HG03571 (cell line): Measurements from ENCODE around the gene TAF11L14.
"Not testable (repeated sequence)": the region's sequence is repeated elsewhere in the genome, so short reads cannot be mapped to it uniquely, and the experiment has no call there.

Experiments used
- ATAC-seq: cut with Tn5 transposase; IDR thresholded peaks from one replicate; pipeline ENCODE4 v1.9.1; 2021; ENCODE audit not compliant: unreplicated experiment

TAF11L14 gene

DNA sequence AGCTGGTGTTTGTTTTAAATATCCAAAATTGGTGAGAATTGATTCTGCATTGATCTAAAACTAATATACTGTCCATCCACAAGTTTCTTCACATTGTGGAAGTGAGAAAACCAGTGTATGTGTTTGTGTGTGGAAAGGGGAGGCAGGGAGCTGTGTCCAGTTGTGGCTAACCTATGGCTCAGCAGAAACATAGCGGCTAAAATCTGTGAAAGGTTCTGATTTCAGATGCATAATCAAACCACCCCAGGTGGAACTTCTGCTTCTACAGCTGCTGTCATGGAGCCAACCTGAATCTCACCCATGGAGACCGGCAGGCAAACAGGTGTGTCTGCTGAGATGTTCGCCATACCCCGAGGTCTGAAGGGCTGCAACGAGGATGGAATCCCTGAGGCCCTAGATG, at the start of gene TAF11L14:
Gene TAF11L14, plus strand, starts transcription at position 301 of the 400 bp plus-strand sequence.
- ATAC-seq = no peak

- ATAC-seq = not testable (repeated sequence)
Measured at GRCh38 chr5:17585658-17586057, 48.6 kb upstream of the TAF11L14 start, which contains the start of gene TAF11L7. TAF11L7 (minus strand) TSS chr5:17585758.

GRCh38 chr5:17590860-17591259, 43.4 kb upstream of the TAF11L14 start, which contains the start of gene TAF11L8:
TAF11L8 (minus strand) TSS chr5:17590960.
- ATAC-seq = not testable (repeated sequence)

DNA sequence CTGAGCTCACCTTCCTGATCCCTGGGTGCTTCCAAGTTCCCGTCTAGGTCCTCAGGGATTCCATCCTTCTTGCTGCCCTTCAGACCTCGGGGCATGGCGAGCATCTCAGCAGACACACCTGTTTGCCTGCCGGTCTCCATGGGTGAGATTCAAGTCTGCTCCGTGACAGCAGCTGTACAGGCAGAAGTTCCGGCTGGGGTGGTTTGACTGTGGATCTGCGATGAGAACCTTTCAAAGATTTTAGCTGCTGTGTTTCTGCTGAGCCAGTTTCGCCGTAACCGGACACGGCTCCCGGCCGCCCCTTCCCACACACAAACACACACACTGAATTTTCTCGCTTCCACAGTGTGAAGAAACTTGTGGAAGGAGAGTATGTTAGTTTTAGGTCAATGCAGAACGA, 40.0 kb upstream of the TAF11L14 start, which contains the start of gene TAF11L9:
Gene TAF11L9, minus strand, starts transcription at position 140 of the 400 bp plus-strand sequence.
- not testable (repeated sequence) for ATAC-seq

GRCh38 chr5:17597728-17598127, 36.5 kb upstream of the TAF11L14 start, which contains the start of gene TAF11L10:
TAF11L10 (minus strand) TSS chr5:17597828.
- ATAC-seq = not testable (repeated sequence)

GRCh38 chr5:17603880-17604279, 30.4 kb upstream of the TAF11L14 start, which contains the start of gene TAF11L11:
TAF11L11 (plus strand) TSS chr5:17604183.
- not testable (repeated sequence) for ATAC-seq

GRCh38 chr5:17604951-17605350, 29.3 kb upstream of the TAF11L14 start:
- ATAC-seq = no peak

DNA sequence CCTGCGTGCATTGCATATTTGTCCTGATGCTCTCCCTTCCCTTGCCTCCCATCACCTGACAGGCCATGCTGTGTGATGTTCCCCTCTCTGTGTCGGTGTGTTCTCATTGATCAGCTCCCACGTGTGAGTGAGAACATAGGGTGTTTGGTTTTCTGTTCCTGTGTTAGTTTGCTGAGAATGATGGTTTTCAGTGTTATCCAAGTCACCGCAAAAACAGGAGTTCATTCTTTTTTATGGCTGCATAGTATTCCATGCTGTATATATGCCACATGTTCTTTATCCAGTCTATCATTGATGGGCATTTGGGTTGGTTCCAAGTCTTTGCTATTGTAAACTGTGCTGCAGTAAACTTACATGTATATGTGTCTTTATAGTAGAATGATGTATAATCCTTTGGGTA, 26.8 kb upstream of the TAF11L14 start:
- not testable (repeated sequence) for ATAC-seq

GRCh38 chr5:17610092-17610491, 24.2 kb upstream of the TAF11L14 start, which contains the start of gene TAF11L12:
TAF11L12 (plus strand) TSS chr5:17610392.
- ATAC-seq = not testable (repeated sequence)

- no peak for ATAC-seq
Measured at GRCh38 chr5:17614872-17615605, 19.2 kb upstream of the TAF11L14 start.

- ATAC-seq = no peak
Measured at GRCh38 chr5:17619354-17619753, 14.9 kb upstream of the TAF11L14 start.

GRCh38 chr5:17620627-17621026, 13.6 kb upstream of the TAF11L14 start:
- ATAC-seq = no peak

DNA sequence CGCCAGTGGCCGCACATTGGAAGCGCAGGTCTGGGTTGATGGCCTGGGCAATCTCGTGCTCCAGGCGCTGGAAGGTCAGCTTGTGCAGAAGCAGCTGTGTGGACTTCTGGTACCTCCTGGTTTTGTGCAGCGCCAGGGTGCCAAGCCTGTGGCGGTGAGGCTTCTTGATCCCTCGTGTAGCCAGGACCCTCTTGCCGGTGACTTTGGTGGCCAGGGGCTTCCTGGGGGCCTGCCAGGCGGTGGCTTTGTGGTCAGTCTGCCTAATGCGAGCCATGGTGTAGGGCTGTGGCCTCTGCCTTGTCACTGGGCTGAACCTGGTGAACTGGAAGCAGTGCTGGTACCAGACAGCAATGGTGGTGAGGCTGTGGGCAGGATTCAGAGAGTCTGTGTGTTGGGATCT, 8.6 kb upstream of the TAF11L14 start:
- no peak for ATAC-seq

DNA sequence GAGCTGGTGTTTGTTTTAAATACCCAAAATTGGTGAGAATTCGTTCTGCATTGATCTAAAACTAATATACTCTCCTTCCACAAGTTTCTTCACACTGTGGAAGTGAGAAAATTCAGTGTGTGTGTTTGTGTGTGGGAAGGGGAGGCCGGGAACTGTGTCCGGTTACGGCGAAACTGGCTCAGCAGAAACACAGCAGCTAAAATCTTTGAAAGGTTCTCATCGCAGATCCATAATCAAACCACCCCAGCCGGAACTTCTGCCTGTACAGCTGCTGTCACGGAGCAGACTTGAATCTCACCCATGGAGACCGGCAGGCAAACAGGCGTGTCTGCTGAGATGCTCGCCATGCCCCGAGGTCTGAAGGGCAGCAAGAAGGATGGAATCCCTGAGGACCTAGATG, 2.5 kb upstream of the TAF11L14 start, which contains the start of gene TAF11L13:
Gene TAF11L13, plus strand, starts transcription at position 301 of the 400 bp plus-strand sequence.
- not testable (repeated sequence) for ATAC-seq

GRCh38 chr5:17649232-17649631, 15.0 kb downstream of the TAF11L14 start:
- ATAC-seq = not testable (repeated sequence)

GRCh38 chr5:17655201-17655759, 21.0 kb downstream of the TAF11L14 start:
- not testable (repeated sequence) for ATAC-seq

GRCh38 chr5:17655921-17656320, 21.7 kb downstream of the TAF11L14 start:
- ATAC-seq = no peak

- no peak for ATAC-seq
Measured at GRCh38 chr5:17663182-17663581, 28.9 kb downstream of the TAF11L14 start.

DNA sequence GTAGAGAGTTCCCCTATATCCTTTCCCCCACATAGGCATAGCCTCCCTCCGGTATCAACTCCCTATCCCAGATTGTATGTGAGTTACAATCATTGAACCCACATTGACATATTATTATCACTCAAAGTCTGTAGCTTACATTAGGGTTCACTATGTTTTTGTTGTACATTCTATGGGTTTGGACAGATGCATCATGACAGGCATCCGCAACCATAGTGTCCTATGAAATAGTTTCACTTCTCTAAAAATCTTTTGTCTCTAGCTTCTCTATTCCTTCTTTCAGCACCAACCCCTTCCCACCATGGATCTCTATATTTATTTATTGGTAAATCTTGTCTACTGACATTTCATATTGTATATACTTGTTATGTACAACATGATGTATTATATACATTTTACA, 31.6 kb downstream of the TAF11L14 start:
- no peak for ATAC-seq

DNA sequence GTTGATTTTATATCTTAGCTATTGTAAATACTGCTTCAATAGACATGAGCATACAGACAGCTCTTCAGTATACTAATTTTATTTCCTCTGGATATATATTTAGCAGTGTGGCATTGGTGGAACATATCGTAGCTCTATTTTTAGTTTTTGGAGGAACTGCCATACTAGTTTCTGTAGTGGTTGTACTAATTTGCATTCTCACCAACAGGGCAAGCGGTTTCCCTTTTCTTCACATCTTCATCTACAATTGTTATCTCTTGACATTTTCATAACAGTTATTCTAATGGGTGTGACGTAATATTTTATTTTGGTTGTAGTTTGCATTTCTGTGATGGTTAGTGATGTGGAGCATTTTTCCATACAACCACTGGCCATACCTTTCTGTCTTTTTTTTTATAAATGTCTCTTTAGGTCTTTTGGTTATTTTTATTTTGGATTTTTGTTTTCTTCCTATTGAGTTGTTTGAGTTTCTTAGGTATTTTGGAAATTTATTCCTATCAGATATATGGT, 32.5 kb downstream of the TAF11L14 start:
- no peak for ATAC-seq

DNA sequence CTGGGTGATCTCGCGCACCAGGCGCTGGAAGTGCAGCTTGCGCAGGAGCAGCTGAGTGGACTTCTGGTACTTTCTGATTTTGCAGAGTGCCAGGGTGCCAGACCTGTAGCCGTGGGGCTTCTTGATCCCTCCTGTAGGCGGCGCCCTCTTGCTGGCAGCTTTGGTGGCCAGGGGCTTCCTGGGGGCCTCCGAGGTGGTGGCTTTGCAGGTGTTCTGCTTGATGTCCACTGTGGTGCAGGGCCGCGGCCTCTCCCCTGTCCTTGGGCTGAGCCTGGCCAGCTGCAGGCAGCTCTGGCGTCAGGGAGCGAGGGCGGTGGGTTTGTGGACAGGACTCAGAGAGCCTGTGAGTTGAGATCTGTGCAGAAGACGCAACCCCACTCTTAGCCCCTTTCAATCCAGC, 36.1 kb downstream of the TAF11L14 start:
- no peak for ATAC-seq
